NCI-H510A treated with DMSO at 0.1 percent for 48 hours (cell line): ENCODE measurements around the gene KANSL1.
"Not testable (repeated sequence)": the region's sequence is repeated elsewhere in the genome, so short reads cannot be mapped to it uniquely, and the experiment has no call there.

Experiments
- DNase-seq: peaks from one replicate; lab custom pipeline; 2025; lab: John Stamatoyannopoulos, UW

Gene KANSL1

DNA sequence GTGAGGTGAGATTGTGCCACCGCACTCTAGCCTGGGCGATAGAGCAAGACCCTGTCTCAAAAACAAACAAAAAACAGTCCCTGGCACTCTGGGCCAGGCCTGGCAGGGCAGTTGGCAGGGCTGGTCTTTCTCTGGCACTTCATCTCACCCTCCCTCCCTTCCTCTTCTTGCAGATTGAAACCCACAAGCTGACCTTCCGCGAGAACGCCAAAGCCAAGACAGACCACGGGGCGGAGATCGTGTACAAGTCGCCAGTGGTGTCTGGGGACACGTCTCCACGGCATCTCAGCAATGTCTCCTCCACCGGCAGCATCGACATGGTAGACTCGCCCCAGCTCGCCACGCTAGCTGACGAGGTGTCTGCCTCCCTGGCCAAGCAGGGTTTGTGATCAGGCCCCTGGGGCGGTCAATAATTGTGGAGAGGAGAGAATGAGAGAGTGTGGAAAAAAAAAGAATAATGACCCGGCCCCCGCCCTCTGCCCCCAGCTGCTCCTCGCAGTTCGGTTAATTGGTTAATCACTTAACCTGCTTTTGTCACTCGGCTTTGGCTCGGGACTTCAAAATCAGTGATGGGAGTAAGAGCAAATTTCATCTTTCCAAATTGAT lies 169.3 kb downstream of the KANSL1 start:
- DNase-seq: no peak

DNA sequence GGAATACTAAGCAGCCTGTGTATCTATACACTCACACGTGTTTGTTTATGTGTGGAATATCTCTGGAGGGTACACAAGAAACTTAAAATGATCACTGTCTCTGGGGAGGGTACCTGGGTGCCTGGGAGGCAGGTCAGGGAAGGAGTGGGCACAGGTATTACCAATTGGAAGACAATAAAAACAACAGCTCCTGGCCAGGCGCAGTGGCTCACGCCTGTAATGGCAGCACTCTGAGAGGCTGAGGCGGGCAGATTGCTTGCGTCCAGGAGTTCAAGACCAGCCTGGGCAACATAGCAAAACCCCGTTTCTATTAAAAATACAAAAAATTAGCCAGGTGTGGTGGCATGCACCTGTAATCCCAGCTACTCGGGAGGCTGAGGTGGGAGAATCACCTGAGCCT lies 169.9 kb downstream of the KANSL1 start:
- DNase-seq: not testable (repeated sequence)

DNA sequence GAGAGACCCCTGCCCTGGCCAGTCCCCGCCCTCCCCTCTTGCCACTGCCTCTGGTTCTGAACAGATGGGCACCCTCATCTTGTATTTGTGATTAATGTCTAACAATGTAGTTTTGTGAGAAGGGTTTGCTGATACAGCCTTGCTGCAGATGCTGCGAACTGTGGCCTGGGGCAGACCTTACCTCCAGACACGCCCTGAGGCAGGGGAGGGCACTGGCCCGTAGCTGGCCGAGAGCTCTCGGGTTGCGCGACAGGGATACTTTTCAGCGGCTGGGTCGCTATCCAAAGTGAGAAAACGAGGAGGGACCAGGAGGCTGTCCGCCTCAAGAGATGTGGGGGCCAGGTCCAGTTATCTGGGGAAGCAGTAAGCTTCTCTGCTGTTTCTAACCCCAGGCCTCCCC lies 172.2 kb downstream of the KANSL1 start:
- DNase-seq: no peak

- no peak for DNase-seq
These were observed 173.0 kb downstream of the KANSL1 start for GRCh38 chr17:46020023-46020761.

- not testable (repeated sequence) for DNase-seq
These were observed 173.8 kb downstream of the KANSL1 start for GRCh38 chr17:46019408-46019925.

GRCh38 chr17:46013502-46014165 lies 179.6 kb downstream of the KANSL1 start:
- no peak for DNase-seq

DNA sequence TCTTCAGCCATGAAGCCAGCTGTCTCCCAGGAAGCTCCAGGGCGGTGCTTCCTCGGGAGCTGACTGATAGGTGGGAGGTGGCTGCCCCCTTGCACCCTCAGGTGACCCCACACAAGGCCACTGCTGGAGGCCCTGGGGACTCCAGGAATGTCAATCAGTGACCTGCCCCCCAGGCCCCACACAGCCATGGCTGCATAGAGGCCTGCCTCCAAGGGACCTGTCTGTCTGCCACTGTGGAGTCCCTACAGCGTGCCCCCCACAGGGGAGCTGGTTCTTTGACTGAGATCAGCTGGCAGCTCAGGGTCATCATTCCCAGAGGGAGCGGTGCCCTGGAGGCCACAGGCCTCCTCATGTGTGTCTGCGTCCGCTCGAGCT lies 180.1 kb downstream of the KANSL1 start:
- no peak for DNase-seq

DNA sequence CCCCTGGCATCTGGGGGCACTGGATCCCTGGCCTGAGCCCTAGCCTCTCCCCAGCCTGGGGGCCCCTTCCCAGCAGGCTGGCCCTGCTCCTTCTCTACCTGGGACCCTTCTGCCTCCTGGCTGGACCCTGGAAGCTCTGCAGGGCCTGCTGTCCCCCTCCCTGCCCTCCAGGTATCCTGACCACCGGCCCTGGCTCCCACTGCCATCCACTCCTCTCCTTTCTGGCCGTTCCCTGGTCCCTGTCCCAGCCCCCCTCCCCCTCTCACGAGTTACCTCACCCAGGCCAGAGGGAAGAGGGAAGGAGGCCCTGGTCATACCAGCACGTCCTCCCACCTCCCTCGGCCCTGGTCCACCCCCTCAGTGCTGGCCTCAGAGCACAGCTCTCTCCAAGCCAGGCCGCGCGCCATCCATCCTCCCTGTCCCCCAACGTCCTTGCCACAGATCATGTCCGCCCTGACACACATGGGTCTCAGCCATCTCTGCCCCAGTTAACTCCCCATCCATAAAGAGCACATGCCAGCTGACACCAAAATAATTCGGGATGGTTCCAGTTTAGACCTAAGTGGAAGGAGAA lies 180.6 kb downstream of the KANSL1 start:
- DNase-seq: no peak

DNA sequence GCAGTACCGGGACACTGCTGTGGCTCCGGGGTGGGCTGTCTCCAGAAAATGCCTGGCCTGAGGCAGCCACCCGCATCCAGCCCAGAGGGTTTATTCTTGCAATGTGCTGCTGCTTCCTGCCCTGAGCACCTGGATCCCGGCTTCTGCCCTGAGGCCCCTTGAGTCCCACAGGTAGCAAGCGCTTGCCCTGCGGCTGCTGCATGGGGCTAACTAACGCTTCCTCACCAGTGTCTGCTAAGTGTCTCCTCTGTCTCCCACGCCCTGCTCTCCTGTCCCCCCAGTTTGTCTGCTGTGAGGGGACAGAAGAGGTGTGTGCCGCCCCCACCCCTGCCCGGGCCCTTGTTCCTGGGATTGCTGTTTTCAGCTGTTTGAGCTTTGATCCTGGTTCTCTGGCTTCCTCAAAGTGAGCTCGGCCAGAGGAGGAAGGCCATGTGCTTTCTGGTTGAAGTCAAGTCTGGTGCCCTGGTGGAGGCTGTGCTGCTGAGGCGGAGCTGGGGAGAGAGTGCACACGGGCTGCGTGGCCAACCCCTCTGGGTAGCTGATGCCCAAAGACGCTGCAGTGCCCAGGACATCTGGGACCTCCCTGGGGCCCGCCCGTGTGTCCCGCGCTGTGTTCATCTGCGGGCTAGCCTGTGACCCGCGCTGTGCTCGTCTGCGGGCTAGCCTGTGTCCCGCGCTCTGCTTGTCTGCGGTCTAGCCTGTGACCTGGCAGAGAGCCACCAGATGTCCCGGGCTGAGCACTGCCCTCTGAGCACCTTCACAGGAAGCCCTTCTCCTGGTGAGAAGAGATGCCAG lies 181.3 kb downstream of the KANSL1 start:
- DNase-seq: no peak

- no peak for DNase-seq
These were observed 182.5 kb downstream of the KANSL1 start for GRCh38 chr17:46010597-46011186.

DNA sequence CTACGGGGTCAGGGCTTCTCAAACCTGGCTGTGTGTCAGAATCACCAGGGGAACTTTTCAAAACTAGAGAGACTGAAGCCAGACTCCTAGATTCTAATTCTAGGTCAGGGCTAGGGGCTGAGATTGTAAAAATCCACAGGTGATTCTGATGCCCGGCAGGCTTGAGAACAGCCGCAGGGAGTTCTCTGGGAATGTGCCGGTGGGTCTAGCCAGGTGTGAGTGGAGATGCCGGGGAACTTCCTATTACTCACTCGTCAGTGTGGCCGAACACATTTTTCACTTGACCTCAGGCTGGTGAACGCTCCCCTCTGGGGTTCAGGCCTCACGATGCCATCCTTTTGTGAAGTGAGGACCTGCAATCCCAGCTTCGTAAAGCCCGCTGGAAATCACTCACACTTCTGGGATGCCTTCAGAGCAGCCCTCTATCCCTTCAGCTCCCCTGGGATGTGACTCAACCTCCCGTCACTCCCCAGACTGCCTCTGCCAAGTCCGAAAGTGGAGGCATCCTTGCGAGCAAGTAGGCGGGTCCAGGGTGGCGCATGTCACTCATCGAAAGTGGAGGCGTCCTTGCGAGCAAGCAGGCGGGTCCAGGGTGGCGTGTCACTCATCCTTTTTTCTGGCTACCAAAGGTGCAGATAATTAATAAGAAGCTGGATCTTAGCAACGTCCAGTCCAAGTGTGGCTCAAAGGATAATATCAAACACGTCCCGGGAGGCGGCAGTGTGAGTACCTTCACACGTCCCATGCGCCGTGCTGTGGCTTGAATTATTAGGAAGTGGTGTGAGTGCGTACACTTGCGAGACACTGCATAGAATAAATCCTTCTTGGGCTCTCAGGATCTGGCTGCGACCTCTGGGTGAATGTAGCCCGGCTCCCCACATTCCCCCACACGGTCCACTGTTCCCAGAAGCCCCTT lies 183.3 kb downstream of the KANSL1 start:
- DNase-seq: no peak

DNA sequence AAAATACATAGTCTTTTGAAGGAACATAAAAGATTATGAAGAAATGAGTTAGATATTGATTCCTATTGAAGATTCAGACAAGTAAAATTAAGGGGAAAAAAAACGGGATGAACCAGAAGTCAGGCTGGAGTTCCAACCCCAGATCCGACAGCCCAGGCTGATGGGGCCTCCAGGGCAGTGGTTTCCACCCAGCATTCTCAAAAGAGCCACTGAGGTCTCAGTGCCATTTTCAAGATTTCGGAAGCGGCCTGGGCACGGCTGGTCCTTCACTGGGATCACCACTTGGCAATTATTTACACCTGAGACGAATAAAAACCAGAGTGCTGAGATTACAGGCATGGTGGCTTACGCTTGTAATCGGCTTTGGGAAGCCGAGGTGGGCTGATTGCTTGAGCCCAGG lies 184.6 kb downstream of the KANSL1 start:
- no peak for DNase-seq

GRCh38 chr17:46007461-46007965 lies 185.7 kb downstream of the KANSL1 start:
- DNase-seq: no peak

- not testable (repeated sequence) for DNase-seq
These were observed 187.1 kb downstream of the KANSL1 start for GRCh38 chr17:46006082-46006481.

- DNase-seq: peak; percentile 8
These were observed 189.1 kb downstream of the KANSL1 start for GRCh38 chr17:46003907-46004748.

DNA sequence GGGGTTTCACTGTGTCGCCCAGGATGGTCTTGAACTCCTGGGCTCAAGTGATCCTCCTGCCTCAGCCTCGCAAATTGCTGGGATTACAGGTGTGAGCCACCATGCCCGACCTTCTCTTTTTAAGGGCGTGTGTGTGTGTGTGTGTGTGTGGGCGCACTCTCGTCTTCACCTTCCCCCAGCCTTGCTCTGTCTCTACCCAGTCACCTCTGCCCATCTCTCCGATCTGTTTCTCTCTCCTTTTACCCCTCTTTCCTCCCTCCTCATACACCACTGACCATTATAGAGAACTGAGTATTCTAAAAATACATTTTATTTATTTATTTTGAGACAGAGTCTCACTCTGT lies 190.3 kb downstream of the KANSL1 start:
- no peak for DNase-seq

GRCh38 chr17:46002311-46002972 lies 190.8 kb downstream of the KANSL1 start:
- peak; percentile 89 for DNase-seq

DNA sequence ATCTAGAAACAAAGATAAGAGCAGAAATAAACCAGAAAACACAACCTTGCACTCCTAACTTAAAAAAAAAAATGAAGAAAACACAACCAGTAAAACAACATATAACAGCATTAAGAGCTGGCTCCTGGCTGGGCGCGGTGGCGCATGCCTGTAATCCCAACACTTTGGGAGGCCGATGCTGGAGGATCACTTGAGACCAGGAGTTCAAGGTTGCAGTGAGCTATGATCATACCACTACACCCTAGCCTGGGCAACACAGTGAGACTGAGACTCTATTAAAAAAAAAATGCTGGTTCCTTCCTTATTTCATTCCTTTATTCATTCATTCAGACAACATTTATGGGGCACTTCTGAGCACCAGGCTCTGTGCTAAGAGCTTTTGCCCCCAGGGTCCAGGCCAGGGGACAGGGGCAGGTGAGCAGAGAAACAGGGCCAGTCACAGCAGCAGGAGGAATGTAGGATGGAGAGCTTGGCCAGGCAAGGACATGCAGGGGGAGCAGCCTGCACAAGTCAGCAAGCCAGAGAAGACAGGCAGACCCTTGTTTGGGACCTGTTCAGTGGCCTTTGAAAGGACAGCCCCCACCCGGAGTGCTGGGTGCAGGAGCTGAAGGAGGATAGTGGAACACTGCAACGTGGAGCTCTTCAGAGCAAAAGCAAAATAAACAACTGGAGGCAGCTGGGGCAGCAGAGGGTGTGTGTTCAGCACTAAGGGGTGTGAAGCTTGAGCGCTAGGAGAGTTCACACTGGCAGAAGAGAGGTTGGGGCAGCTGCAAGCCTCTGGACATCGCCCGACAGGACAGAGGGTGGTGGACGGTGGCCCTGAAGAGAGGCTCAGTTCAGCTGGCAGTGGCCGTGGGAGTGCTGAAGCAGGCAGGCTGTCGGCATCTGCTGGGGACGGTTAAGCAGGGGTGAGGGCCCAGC lies 191.6 kb downstream of the KANSL1 start:
- DNase-seq: peak; percentile 27
